Smooth muscle cell (in vitro differentiated cells): ENCODE data around the gene WWOX. TPM values are rescaled to one million over a fixed set of nuclear protein-coding genes. Genes with fewer than 3 reads are reported as not detected.

Source experiments
- DNase-seq: peaks from one replicate; lab custom pipeline; 2025; ENCODE audit not compliant: unreplicated experiment; lab: John Stamatoyannopoulos, UW
- H2AFZ ChIP-seq: fragments of 200-600 bp; sonication (generic); 2 replicates; pipeline ENCODE4 v1.6.0; 2016; ENCODE audit warnings: antibody characterized with exemption, low read depth, mild to moderate bottlenecking
- H3F3A ChIP-seq: fragments of 200-600 bp; sonication (generic); 2 replicates; pipeline ENCODE4 v1.6.0; 2017; ENCODE audit warnings: antibody characterized with exemption, low read depth
- H3K27ac ChIP-seq: fragments of 200-600 bp; sonication (generic); 2 replicates; pipeline ENCODE4 v1.5.1; 2016; ENCODE audit warnings: low read depth, mild to moderate bottlenecking
- H3K27me3 ChIP-seq: fragments of 200-600 bp; sonication (generic); 2 replicates; pipeline ENCODE4 v1.6.1; 2016; ENCODE audit warnings: low read depth, mild to moderate bottlenecking
- H3K36me3 ChIP-seq: fragments of 200-600 bp; sonication (generic); 2 replicates; pipeline ENCODE4 v1.5.1; 2016; ENCODE audit warnings: low read depth
- H3K4me1 ChIP-seq: fragments of 200-600 bp; sonication (generic); 2 replicates; pipeline ENCODE4 v1.5.1; 2016; ENCODE audit warnings: low read depth
- H3K4me2 ChIP-seq: fragments of 200-600 bp; sonication (generic); 2 replicates; pipeline ENCODE4 v1.6.0; 2016; ENCODE audit warnings: mild to moderate bottlenecking
- H3K4me3 ChIP-seq: fragments of 200-600 bp; sonication (generic); 2 replicates; pipeline ENCODE4 v1.5.1; 2016; ENCODE audit warnings: mild to moderate bottlenecking
- H3K79me2 ChIP-seq: fragments of 200-600 bp; sonication (generic); 2 replicates; pipeline ENCODE4 v1.6.0; 2016; ENCODE audit warnings: low read depth, mild to moderate bottlenecking
- H3K9ac ChIP-seq: fragments of 200-600 bp; sonication (generic); 2 replicates; pipeline ENCODE4 v1.6.0; 2016; ENCODE audit warnings: low read depth
- H3K9me3 ChIP-seq: fragments of 200-600 bp; sonication (generic); replicated peaks from 2 replicates; pipeline ENCODE4 v1.5.1; 2016; ENCODE audit warnings: low read depth
- H4K20me1 ChIP-seq: fragments of 200-600 bp; sonication (generic); 2 replicates; pipeline ENCODE4 v1.6.0; 2016; ENCODE audit warnings: low read depth
- CTCF ChIP-seq: fragments of 200-600 bp; sonication (generic); IDR thresholded peaks from 2 replicates; pipeline ENCODE4 v1.5.1; 2017; ENCODE audit warnings: borderline replicate concordance, mild to moderate bottlenecking, antibody characterized with exemption; ENCODE audit not compliant: insufficient read depth, poor library complexity, severe bottlenecking
- WGBS: methylation state at CpG from one replicate; pipeline ENCODE4 v1.1.7; 2016; ENCODE audit warnings: low lambda C conversion rate; 5-methylcytosine and 5-hydroxymethylcytosine counted together
- polyA plus RNA-seq: library from polyadenylated mRNA; unstranded; fragments of >200 nt; fragmentation: Nextera tagmentation; extraction: Ambion mirVana; gene quantifications from 2 replicates; pipeline ENCODE4 v1.2.1, GENCODE V29; 2016
- total RNA-seq: library from RNA; depleted of rRNA; stranded (reverse); fragments of >200 nt; gene quantifications from 2 replicates; pipeline ENCODE4 v1.2.3, GENCODE V29; 2014

The WWOX gene
- total and polyA plus RNA-seq, 2 experiments from 2014 or later, result 7.5 to 14.0 TPM

GRCh38 chr16:78194948-78195347 is 95.5 kb downstream of the WWOX start:
- Histone ChIP-seq H3K27ac (no peak overlapping the region), H3K4me3 (no peak overlapping the region), H2AFZ (no peak overlapping the region), H3K4me1 (no peaks in the 10 kb centered on the region), H3K9me3 (no peaks in the 10 kb centered on the region), H3K79me2 (no peaks in the 10 kb centered on the region), H4K20me1 (no peaks in the 10 kb centered on the region), H3K4me2 (no peak overlapping the region), H3F3A (no peaks in the 10 kb centered on the region), H3K27me3 (no peaks in the 10 kb centered on the region), H3K36me3 (no peaks in the 10 kb centered on the region), H3K9ac (no peak overlapping the region)
- DNase-seq, result no peak
- 93% methylated on average over 3 of the region's 3 CpGs for WGBS
- no peak for TF ChIP-seq CTCF

- no peak for DNase-seq
- Histone ChIP-seq H3K27ac (no peak overlapping the region), H3K27me3 (no peaks in the 10 kb centered on the region), H3K79me2 (no peaks in the 10 kb centered on the region), H3K4me3 (no peak overlapping the region), H3K4me1 (peaks cover 3% of the 10 kb centered on the region), H3K9me3 (no peaks in the 10 kb centered on the region), H2AFZ (no peak overlapping the region), H3K36me3 (no peaks in the 10 kb centered on the region), H3F3A (no peaks in the 10 kb centered on the region), H4K20me1 (no peaks in the 10 kb centered on the region), H3K4me2 (no peak overlapping the region), H3K9ac (no peak overlapping the region)
- no peak for TF ChIP-seq CTCF
- 63% methylated on average over 4 of the region's 4 CpGs for WGBS
Measured at GRCh38 chr16:78195797-78196196, 96.3 kb downstream of the WWOX start.

DNA sequence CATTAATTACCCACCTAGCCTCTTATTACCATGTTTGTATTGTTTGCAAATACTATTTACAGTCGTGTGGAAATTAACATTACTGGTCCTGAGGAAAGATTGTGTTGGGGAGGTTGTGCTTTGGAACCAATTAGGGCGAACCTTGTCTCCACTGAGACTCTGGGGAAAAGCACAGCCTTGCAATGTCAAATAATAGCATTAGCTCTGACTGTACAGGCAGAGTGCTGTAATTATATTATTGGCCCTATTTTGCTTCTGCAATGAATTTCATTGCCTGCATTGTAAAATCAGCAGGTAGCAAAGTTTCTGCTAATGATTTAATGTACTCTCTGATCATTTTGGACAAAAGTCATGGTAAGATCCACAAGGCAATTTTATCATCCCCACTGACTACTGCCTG is 97.0 kb downstream of the WWOX start:
- Histone ChIP-seq H3K4me2 (no peak overlapping the region), H3K79me2 (no peaks in the 10 kb centered on the region)

More for the DNA sequence above, 97.0 kb downstream of the WWOX start:
- whole genome bisulfite sequencing, result 66% methylated on average over 2 of the region's 2 CpGs
- no peaks in the 10 kb centered on the region for H3K27me3 ChIP-seq
- DNase-seq, result no peak
- H3K9me3 ChIP-seq, result no peaks in the 10 kb centered on the region
- no peaks in the 10 kb centered on the region for H4K20me1 ChIP-seq
- H3K4me1 ChIP-seq, result peaks cover 3% of the 10 kb centered on the region
- no peak overlapping the region for H2AFZ ChIP-seq
- H3K27ac ChIP-seq, result no peak overlapping the region
- no peak overlapping the region for H3K4me3 ChIP-seq
- no peak overlapping the region for H3K9ac ChIP-seq
- TF ChIP-seq CTCF, result no peak
- no peaks in the 10 kb centered on the region for H3K36me3 ChIP-seq
- H3F3A ChIP-seq, result no peaks in the 10 kb centered on the region
